ENCODE results near the gene EVA1C.
"Not testable (repeated sequence)": the region's sequence is repeated elsewhere in the genome, so short reads cannot be mapped to it uniquely, and the experiment has no call there.

Gene EVA1C

GRCh38 chr21:32412162-32413014 lies at the start of gene EVA1C:
TSS of gene EVA1C (plus strand) at chr21:32412706. CDS start at chr21:32412854, 148 bp downstream.
- DNase-seq = peak; percentile 73

- no peak for DNase-seq
Measured at GRCh38 chr21:32364387-32364786, 48.1 kb upstream of the EVA1C start.

- DNase-seq = no peak
Measured at GRCh38 chr21:32364796-32365195, 47.7 kb upstream of the EVA1C start.

GRCh38 chr21:32366191-32366590 lies 46.3 kb upstream of the EVA1C start:
- DNase-seq = no peak

- DNase-seq = no peak
Measured at GRCh38 chr21:32367158-32367557, 45.3 kb upstream of the EVA1C start.

GRCh38 chr21:32368386-32368785 lies 44.1 kb upstream of the EVA1C start:
- no peak for DNase-seq

- not testable (repeated sequence) for DNase-seq
Measured at GRCh38 chr21:32368961-32369360, 43.5 kb upstream of the EVA1C start.

GRCh38 chr21:32370998-32371766 lies 41.3 kb upstream of the EVA1C start:
- DNase-seq = no peak

GRCh38 chr21:32371913-32372314 lies 40.6 kb upstream of the EVA1C start:
- DNase-seq = no peak

- no peak for DNase-seq
Measured at GRCh38 chr21:32372755-32373154, 39.8 kb upstream of the EVA1C start.

- DNase-seq = no peak
Measured at GRCh38 chr21:32377506-32377905, 35.0 kb upstream of the EVA1C start.

GRCh38 chr21:32377991-32378390 lies 34.5 kb upstream of the EVA1C start:
- no peak for DNase-seq

- DNase-seq = no peak
Measured at GRCh38 chr21:32378956-32379355, 33.5 kb upstream of the EVA1C start.

- DNase-seq = no peak
Measured at GRCh38 chr21:32380940-32381339, 31.6 kb upstream of the EVA1C start.

- DNase-seq = no peak
Measured at GRCh38 chr21:32381571-32381970, 30.9 kb upstream of the EVA1C start.

- DNase-seq = no peak
Measured at GRCh38 chr21:32382108-32382644, 30.3 kb upstream of the EVA1C start.

- DNase-seq = no peak
Measured at GRCh38 chr21:32383812-32384211, 28.7 kb upstream of the EVA1C start.

- no peak for DNase-seq
Measured at GRCh38 chr21:32386195-32386870, 26.2 kb upstream of the EVA1C start.

GRCh38 chr21:32387151-32387550 lies 25.4 kb upstream of the EVA1C start:
- DNase-seq = no peak

- no peak for DNase-seq
Measured at GRCh38 chr21:32388306-32388705, 24.2 kb upstream of the EVA1C start.

GRCh38 chr21:32389337-32390015 lies 23.0 kb upstream of the EVA1C start:
- DNase-seq = no peak

GRCh38 chr21:32390537-32391224 lies 21.8 kb upstream of the EVA1C start:
- not testable (repeated sequence) for DNase-seq
